Type B pancreatic cell (in vitro differentiated cells): ENCODE results near the gene ASIC3. TPM values are rescaled to one million over a fixed set of nuclear protein-coding genes. Genes with fewer than 3 reads are reported as not detected.

ENCODE experiments used
- DNase-seq: peaks from one replicate; pipeline ENCODE4 v3.0.0; 2021; ENCODE audit warnings: mixed read lengths; ENCODE audit not compliant: unreplicated experiment; ENCODE audit errors: extremely low spot score
- H3K27ac Mint-ChIP-seq: 2 replicates; pipeline ENCODE4 v1.8.0; 2021; ENCODE audit warnings: mild to moderate bottlenecking, mixed read lengths
- H3K27me3 Mint-ChIP-seq: 2 replicates; pipeline ENCODE4 v1.8.0; 2021; ENCODE audit warnings: mixed read lengths
- H3K36me3 Mint-ChIP-seq: 2 replicates; pipeline ENCODE4 v1.8.0; 2021; ENCODE audit warnings: mixed read lengths
- H3K4me1 Mint-ChIP-seq: one replicate; pipeline ENCODE4 v1.8.0; 2021; ENCODE audit warnings: mixed read lengths; ENCODE audit not compliant: unreplicated experiment
- H3K4me3 Mint-ChIP-seq: 2 replicates; pipeline ENCODE4 v1.8.0; 2021; ENCODE audit warnings: mild to moderate bottlenecking, mixed read lengths
- H3K9me3 Mint-ChIP-seq: 2 replicates; pipeline ENCODE4 v1.8.0; 2021; ENCODE audit warnings: mixed read lengths
- CTCF ChIP-seq: fragments of 200-600 bp; sonication (generic); conservative IDR thresholded peaks from 2 replicates; pipeline ENCODE4 v1.5.0; 2021; ENCODE audit warnings: antibody characterized with exemption, mild to moderate bottlenecking
- total RNA-seq: library from RNA; stranded (reverse); gene quantifications from 2 replicates; pipeline ENCODE4 v1.2.1, GENCODE V29; 2021; ENCODE audit warnings: low replicate concordance

ASIC3 gene
- total RNA-seq, 1 donor from 2014 or later = 4.4 TPM

- peaks cover 7% of the 10 kb centered on the region for H3K36me3 Mint-ChIP-seq
- no peak for DNase-seq
- H3K27ac Mint-ChIP-seq = no peak overlapping the region
- TF ChIP-seq CTCF = no peak
- H3K27me3 Mint-ChIP-seq = no peaks in the 10 kb centered on the region
- H3K9me3 Mint-ChIP-seq = no peaks in the 10 kb centered on the region
- peak overlapping the region; percentile 4 for H3K4me3 Mint-ChIP-seq
- H3K4me1 Mint-ChIP-seq = peaks cover 25% of the 10 kb centered on the region
These were observed 42.7 kb downstream of the ASIC3 start for GRCh38 chr7:151091003-151091402.

- no peaks in the 10 kb centered on the region for H3K9me3 Mint-ChIP-seq
- peak; percentile 66 for TF ChIP-seq CTCF
- H3K36me3 Mint-ChIP-seq = peaks cover 7% of the 10 kb centered on the region
- H3K4me3 Mint-ChIP-seq = peak overlapping the region; percentile 4
- no peak overlapping the region for H3K27ac Mint-ChIP-seq
- no peak for DNase-seq
- no peaks in the 10 kb centered on the region for H3K27me3 Mint-ChIP-seq
- peaks cover 25% of the 10 kb centered on the region for H3K4me1 Mint-ChIP-seq
These were observed 43.1 kb downstream of the ASIC3 start for GRCh38 chr7:151091431-151091830.

GRCh38 chr7:151091988-151092387 lies 43.7 kb downstream of the ASIC3 start:
- Mint-ChIP-seq H3K4me3 (no peak overlapping the region), H3K36me3 (peaks cover 7% of the 10 kb centered on the region), H3K9me3 (no peaks in the 10 kb centered on the region), H3K4me1 (peaks cover 25% of the 10 kb centered on the region), H3K27ac (no peak overlapping the region), H3K27me3 (no peaks in the 10 kb centered on the region)
- TF ChIP-seq CTCF = no peak
- DNase-seq = no peak

- H3K9me3 Mint-ChIP-seq = no peaks in the 10 kb centered on the region
- no peak overlapping the region for H3K27ac Mint-ChIP-seq
- TF ChIP-seq CTCF = no peak
- peaks cover 21% of the 10 kb centered on the region for H3K4me1 Mint-ChIP-seq
- no peak for DNase-seq
- H3K4me3 Mint-ChIP-seq = no peak overlapping the region
- no peaks in the 10 kb centered on the region for H3K27me3 Mint-ChIP-seq
- H3K36me3 Mint-ChIP-seq = peaks cover 7% of the 10 kb centered on the region
These were observed 45.4 kb downstream of the ASIC3 start for GRCh38 chr7:151093748-151094147.

- peaks cover 11% of the 10 kb centered on the region for H3K4me1 Mint-ChIP-seq
- H3K9me3 Mint-ChIP-seq = no peaks in the 10 kb centered on the region
- no peak overlapping the region for H3K4me3 Mint-ChIP-seq
- no peak for DNase-seq
- no peaks in the 10 kb centered on the region for H3K36me3 Mint-ChIP-seq
- TF ChIP-seq CTCF = no peak
- H3K27me3 Mint-ChIP-seq = no peaks in the 10 kb centered on the region
- no peak overlapping the region for H3K27ac Mint-ChIP-seq
These were observed 46.3 kb downstream of the ASIC3 start for GRCh38 chr7:151094675-151095074.
